RWPE2 (cell line): Measurements from ENCODE around the gene SPTLC2.

ENCODE experiments used
- ATAC-seq: fragments of 200-7000 bp; cut with Tn5 transposase; 3 replicates; pipeline ENCODE4 v1.9.1; 2021; ENCODE audit warnings: low read depth
- DNase-seq: peaks from one replicate; pipeline ENCODE4 v3.0.0-alpha.2; 2020; ENCODE audit warnings: low spot score
- H3K27ac ChIP-seq: fragments of 450-650 bp; 2 replicates; pipeline ENCODE4 v1.5.1; 2017; ENCODE audit warnings: mild to moderate bottlenecking; ENCODE audit not compliant: poor library complexity, severe bottlenecking
- H3K27me3 ChIP-seq: fragments of 250-450 bp; sonication (Bioruptor Pico); 2 replicates; pipeline ENCODE4 v1.5.1; 2021; ENCODE audit warnings: mild to moderate bottlenecking, moderate library complexity; ENCODE audit not compliant: insufficient read depth, poor library complexity, severe bottlenecking
- H3K36me3 ChIP-seq: fragments of 250-450 bp; sonication (Bioruptor Pico); 2 replicates; pipeline ENCODE4 v1.5.1; 2020; ENCODE audit warnings: low read depth, mild to moderate bottlenecking, moderate library complexity
- H3K4me1 ChIP-seq: fragments of 250-450 bp; sonication (Bioruptor Pico); 2 replicates; pipeline ENCODE4 v1.5.1; 2021; ENCODE audit warnings: mild to moderate bottlenecking, moderate library complexity; ENCODE audit not compliant: insufficient read depth, poor library complexity, severe bottlenecking
- H3K4me3 ChIP-seq: fragments of 250-450 bp; sonication (Bioruptor Pico); 2 replicates; pipeline ENCODE4 v1.5.1; 2021; ENCODE audit warnings: mild to moderate bottlenecking, moderate library complexity; ENCODE audit not compliant: severe bottlenecking
- H3K9me3 ChIP-seq: fragments of 250-450 bp; sonication (Bioruptor Pico); 2 replicates; pipeline ENCODE4 v1.5.1; 2021; ENCODE audit warnings: mild to moderate bottlenecking, moderate library complexity; ENCODE audit not compliant: severe bottlenecking
- TF ChIP-seq, protein P1 (sequence below): fragments of 450-650 bp; IDR thresholded peaks from one replicate; pipeline ENCODE4 v1.5.1; 2017; ENCODE audit warnings: mild to moderate bottlenecking, moderate library complexity; ENCODE audit not compliant: poor library complexity, severe bottlenecking

The SPTLC2 gene

DNA sequence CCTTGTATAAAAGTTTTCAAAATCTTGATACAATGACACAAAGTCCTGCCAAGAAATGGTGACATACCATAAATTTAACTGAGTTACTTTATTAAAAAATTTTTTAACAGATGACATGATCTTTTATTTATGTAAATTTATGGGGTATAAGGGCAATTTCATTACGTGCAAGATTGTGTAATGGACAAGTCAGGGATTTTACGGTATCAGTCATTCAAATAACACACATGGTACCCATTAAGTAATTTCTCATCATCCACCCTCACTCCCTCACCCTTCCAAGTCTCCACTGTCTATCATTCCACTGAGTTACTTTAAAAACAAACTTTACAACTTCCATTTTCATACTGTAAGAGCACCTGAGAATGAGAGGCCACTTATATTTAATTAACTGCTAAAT is 37.4 kb downstream of the SPTLC2 start:
- Histone ChIP-seq H3K4me3 (no peak overlapping the region), H3K27me3 (no peaks in the 10 kb centered on the region), H3K36me3 (peaks cover 17% of the 10 kb centered on the region), H3K4me1 (peaks cover 10% of the 10 kb centered on the region), H3K27ac (no peak overlapping the region), H3K9me3 (no peaks in the 10 kb centered on the region)
- TF ChIP-seq, protein P1, sequence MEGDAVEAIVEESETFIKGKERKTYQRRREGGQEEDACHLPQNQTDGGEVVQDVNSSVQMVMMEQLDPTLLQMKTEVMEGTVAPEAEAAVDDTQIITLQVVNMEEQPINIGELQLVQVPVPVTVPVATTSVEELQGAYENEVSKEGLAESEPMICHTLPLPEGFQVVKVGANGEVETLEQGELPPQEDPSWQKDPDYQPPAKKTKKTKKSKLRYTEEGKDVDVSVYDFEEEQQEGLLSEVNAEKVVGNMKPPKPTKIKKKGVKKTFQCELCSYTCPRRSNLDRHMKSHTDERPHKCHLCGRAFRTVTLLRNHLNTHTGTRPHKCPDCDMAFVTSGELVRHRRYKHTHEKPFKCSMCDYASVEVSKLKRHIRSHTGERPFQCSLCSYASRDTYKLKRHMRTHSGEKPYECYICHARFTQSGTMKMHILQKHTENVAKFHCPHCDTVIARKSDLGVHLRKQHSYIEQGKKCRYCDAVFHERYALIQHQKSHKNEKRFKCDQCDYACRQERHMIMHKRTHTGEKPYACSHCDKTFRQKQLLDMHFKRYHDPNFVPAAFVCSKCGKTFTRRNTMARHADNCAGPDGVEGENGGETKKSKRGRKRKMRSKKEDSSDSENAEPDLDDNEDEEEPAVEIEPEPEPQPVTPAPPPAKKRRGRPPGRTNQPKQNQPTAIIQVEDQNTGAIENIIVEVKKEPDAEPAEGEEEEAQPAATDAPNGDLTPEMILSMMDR = no peak
- ATAC-seq (no peak), DNase-seq (no peak)

DNA sequence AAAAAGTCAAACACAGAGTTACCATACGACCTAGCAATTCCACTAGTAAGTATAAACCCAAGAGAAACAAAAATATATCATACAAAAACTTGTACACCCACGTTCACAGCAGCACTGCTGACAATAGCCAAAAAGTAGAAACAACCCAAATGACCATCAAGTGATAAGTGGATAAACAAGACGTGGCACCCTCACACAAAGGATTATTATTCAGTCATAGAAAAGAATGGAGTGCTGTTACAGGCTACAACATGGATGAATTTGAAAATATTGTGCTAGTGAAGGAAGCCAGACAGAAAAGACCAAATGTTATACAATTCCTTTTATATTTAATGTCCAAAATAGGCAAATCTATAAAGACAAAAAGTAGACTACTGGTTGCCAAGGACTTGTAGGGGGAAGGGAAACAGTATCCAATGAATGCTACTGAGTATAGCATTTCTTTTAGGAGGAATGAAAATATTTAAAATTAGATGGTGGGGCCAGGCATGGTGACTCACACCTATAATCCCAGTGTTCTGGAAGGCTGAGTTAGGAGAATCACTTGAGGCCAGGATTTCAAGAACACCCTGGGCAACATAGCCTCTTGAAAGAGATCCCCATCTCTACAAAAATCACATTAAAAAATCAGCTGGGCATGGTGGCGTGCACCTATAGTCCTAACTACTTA is 41.9 kb downstream of the SPTLC2 start:
- peaks cover 36% of the 10 kb centered on the region for H3K36me3 ChIP-seq
- ATAC-seq = no peak

DNA sequence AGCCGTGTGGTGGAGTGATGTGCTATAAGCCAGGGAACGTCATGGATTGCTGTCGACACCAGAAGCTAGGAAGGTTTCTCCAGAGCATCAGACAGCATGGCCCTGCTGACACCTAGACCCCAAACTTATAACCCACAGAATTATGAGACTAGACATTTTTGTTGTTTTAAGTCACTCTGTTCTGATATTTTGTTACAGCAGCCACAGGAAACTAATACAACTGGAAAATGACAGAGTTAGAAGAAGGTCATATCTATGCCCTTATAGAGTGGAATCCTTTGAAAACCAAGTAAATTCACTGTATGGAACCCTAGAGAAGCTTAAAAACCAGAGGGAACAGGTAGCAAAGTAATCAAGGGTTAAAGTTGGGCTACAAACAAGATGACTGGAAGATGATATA is 42.5 kb downstream of the SPTLC2 start:
- no peaks in the 10 kb centered on the region for H3K4me1 ChIP-seq
- TF ChIP-seq, protein P1 = no peak
- no peak overlapping the region for H3K4me3 ChIP-seq
- ATAC-seq (no peak), DNase-seq (no peak)
- H3K27me3 ChIP-seq = no peaks in the 10 kb centered on the region
- H3K9me3 ChIP-seq = no peaks in the 10 kb centered on the region
- no peak overlapping the region for H3K27ac ChIP-seq
- peaks cover 42% of the 10 kb centered on the region for H3K36me3 ChIP-seq

More for the DNA sequence above, 41.9 kb downstream of the SPTLC2 start:
- Histone ChIP-seq H3K27ac (no peak overlapping the region), H3K4me3 (no peak overlapping the region), H3K4me1 (no peaks in the 10 kb centered on the region), H3K9me3 (no peaks in the 10 kb centered on the region), H3K27me3 (no peaks in the 10 kb centered on the region)
- TF ChIP-seq, protein P1 = no peak
- DNase-seq = no peak

DNA sequence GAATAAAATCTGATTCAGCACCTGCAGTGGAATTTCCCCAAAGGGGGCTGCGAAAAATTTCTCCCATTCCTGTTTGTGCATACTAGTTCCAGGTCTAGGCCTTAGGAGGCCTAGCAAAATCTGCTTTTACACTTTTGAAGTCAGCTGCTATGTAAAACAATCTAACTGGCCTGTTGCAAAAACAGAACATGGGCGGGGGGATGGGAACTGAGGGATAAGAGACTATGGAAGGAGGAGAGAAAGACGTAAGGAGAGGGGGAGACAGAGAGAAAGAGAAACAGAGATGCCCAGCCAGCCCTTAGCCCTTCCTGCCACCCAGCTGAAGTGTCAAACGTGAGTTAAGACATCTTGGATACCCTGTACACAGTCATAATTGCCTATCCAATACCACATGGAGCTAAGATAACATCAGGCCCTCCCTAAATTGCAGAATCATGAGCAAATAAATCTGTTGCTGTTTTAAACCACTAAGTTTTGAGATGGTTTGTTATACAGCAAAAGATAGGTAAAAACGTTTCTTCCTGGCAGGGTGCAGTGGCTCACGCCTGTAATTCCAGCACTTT is 45.6 kb downstream of the SPTLC2 start:
- Histone ChIP-seq H3K27ac (no peak overlapping the region), H3K27me3 (no peaks in the 10 kb centered on the region), H3K9me3 (no peaks in the 10 kb centered on the region), H3K36me3 (peaks cover 51% of the 10 kb centered on the region), H3K4me1 (no peaks in the 10 kb centered on the region), H3K4me3 (no peak overlapping the region)
- DNase-seq (no peak), ATAC-seq (no peak)
- TF ChIP-seq, protein P1 = no peak

DNA sequence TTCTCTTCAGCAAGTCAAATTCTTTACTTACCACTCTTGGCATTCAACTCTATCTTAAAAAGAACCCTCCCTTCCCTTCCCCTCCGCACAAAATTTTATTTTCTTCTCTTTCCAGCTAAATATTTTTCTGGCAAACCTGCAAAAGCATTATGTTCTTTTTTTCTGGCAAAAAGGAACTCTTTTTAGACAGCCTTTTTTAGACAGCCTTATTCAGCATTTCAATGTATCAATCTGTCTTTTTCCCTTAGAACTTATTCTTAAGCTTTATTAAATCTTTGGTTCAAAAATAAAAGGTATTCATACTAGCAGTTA is 50.5 kb downstream of the SPTLC2 start:
- Histone ChIP-seq H3K4me3 (no peak overlapping the region), H3K4me1 (no peaks in the 10 kb centered on the region), H3K9me3 (no peaks in the 10 kb centered on the region), H3K36me3 (peaks cover 68% of the 10 kb centered on the region), H3K27ac (no peak overlapping the region), H3K27me3 (no peaks in the 10 kb centered on the region)
- DNase-seq (no peak), ATAC-seq (no peak)
- TF ChIP-seq, protein P1 = no peak
